ENCODE measurements around the gene DENND11. TPM values are rescaled to one million over a fixed set of nuclear protein-coding genes. Genes with fewer than 3 reads are reported as not detected.

Gene DENND11
- total and polyA plus RNA-seq, 9 of the 15 experiments (the other 6 are each of a cell fraction or from before 2014, with no cell fraction given) = 0.07 to 1.1 (median 0.36) TPM

- no peak overlapping the region for H3K4me2 ChIP-seq (ENCODE audit: insufficient read depth, low read length)
- no peaks in the 10 kb centered on the region for H3K4me1 ChIP-seq (replicated peaks in 1 of 2; ENCODE audit: control insufficient read depth in 2 of 2, insufficient read depth in 2 of 2, low read length in 2 of 2)
- ATAC-seq = no peak
- intact Hi-C loops (cut with micrococcal nuclease) (no loop called here), in situ Hi-C loops (cut with MboI) (no loop called here)
- no peaks in the 10 kb centered on the region for H4K20me1 ChIP-seq (replicated peaks; ENCODE audit: control insufficient read depth, insufficient read depth, low read length)
- ChIA-PET POLR2A (no interaction called here), CTCF (ENCODE audit: low intra/inter-chr PET ratio) (no interaction called here)
- no peak overlapping the region for H3K4me3 ChIP-seq
- H3K36me3 ChIP-seq (ENCODE audit: control insufficient read depth, insufficient read depth, low read length) = no peaks in the 10 kb centered on the region
- no peak overlapping the region for H3K27ac ChIP-seq (ENCODE audit: extremely low read depth, low read depth, low read length)
- no peaks in the 10 kb centered on the region for H3K79me2 ChIP-seq (ENCODE audit: control insufficient read depth, insufficient read depth, low read length)
- WGBS (ENCODE audit: insufficient coverage, low coverage, missing lambda C conversion rate) = 2% methylated on average over 2 of the region's 2 CpGs
- no TSS peak for BruUV-seq (replicated peaks)
- H2AFZ ChIP-seq (ENCODE audit: low read depth, low read length) = no peak overlapping the region
- H3K9me3 ChIP-seq (replicated peaks; ENCODE audit: control insufficient read depth, insufficient read depth, low read depth, low read length) = no peaks in the 10 kb centered on the region
- H3K9ac ChIP-seq (ENCODE audit: insufficient read depth in 1 of 2, low read depth in 2 of 2, low read length in 2 of 2) = no peak overlapping the region
- no peak for FAIRE-seq
- H3K9me1 ChIP-seq (ENCODE audit: control insufficient read depth, insufficient read depth, low read length) = no peaks in the 10 kb centered on the region
- peaks cover 12 to 35% of the 10 kb centered on the region in 2 experiments for H3K27me3 ChIP-seq (ENCODE audit: control insufficient read depth in 2 of 2, insufficient read depth in 2 of 2, low read length in 2 of 2)
- no peak for DNase-seq (ENCODE audit: extremely low read depth in 1 of 4, low spot score in 3 of 4)
- no peak for TF ChIP-seq ZBTB43 (CRISPR knock-in tag; IDR thresholded peaks at IDR 0.05)
- no peak for TF ChIP-seq MCM7 (IDR thresholded peaks at IDR 0.05)
- TF ChIP-seq NFRKB (IDR thresholded peaks at IDR 0.05; ENCODE audit: low read depth) = no peak
- TF ChIP-seq MGA (IDR thresholded peaks at IDR 0.05) = no peak
- no peak for TF ChIP-seq RAD51 (IDR thresholded peaks at IDR 0.05; ENCODE audit: borderline replicate concordance, low read depth)
- no peak for TF ChIP-seq SIX5 (IDR thresholded peaks at IDR 0.05; ENCODE audit: borderline replicate concordance in 1 of 2, insufficient read depth in 1 of 2, low read depth in 1 of 2, low read length in 2 of 2)
- no peak for TF ChIP-seq ZC3H11A (IDR thresholded peaks at IDR 0.05; ENCODE audit: low read depth, low read length)
- TF ChIP-seq TAL1 (IDR thresholded peaks at IDR 0.05) = no peak
- no peak for TF ChIP-seq ZNF124 (CRISPR knock-in tag; IDR thresholded peaks at IDR 0.05)
- no peak for TF ChIP-seq THRA (IDR thresholded peaks at IDR 0.05)
These were observed 7.4 kb upstream of the DENND11 start for GRCh38 chr7:141709318-141709717.
